Left forelimb (tissue), 1 donor: Measurements from ENCODE around the gene ABCB10.
"Not testable (repeated sequence)": the region's sequence is repeated elsewhere in the genome, so short reads cannot be mapped to it uniquely, and the experiment has no call there.

Experiments used
- DNase-seq: peaks from one replicate; pipeline ENCODE4 v3.0.0-alpha.2; 2018; ENCODE audit warnings: low spot score

The ABCB10 gene

GRCh38 chr1:229536982-229537381 is 21.5 kb downstream of the ABCB10 start:
- no peak for DNase-seq

- no peak for DNase-seq
These were observed 23.3 kb downstream of the ABCB10 start for GRCh38 chr1:229535230-229535629.

GRCh38 chr1:229531326-229531725 is 27.2 kb downstream of the ABCB10 start:
- no peak for DNase-seq

- DNase-seq: no peak
These were observed 28.9 kb downstream of the ABCB10 start for GRCh38 chr1:229529639-229530038.

- DNase-seq: no peak
These were observed 31.8 kb downstream of the ABCB10 start for GRCh38 chr1:229526695-229527094.

GRCh38 chr1:229523052-229523451 is 35.5 kb downstream of the ABCB10 start:
- DNase-seq: no peak

- no peak for DNase-seq
These were observed 43.8 kb downstream of the ABCB10 start for GRCh38 chr1:229514578-229515275.

GRCh38 chr1:229511625-229512024 is 46.9 kb downstream of the ABCB10 start:
- DNase-seq: not testable (repeated sequence)

GRCh38 chr1:229511201-229511600 is 47.3 kb downstream of the ABCB10 start:
- not testable (repeated sequence) for DNase-seq

- no peak for DNase-seq
These were observed 48.9 kb downstream of the ABCB10 start for GRCh38 chr1:229509576-229509975.

GRCh38 chr1:229508823-229509337 is 49.6 kb downstream of the ABCB10 start:
- no peak for DNase-seq

- DNase-seq: peak; percentile 99
These were observed 50.3 kb downstream of the ABCB10 start, which contains the start of gene NUP133 for GRCh38 chr1:229507951-229508822. NUP133 (minus strand) TSS chr1:229508341; CDS start chr1:229508249, 92 bp downstream.

GRCh38 chr1:229507502-229507901 is 51.0 kb downstream of the ABCB10 start:
- no peak for DNase-seq

- no peak for DNase-seq
These were observed 51.9 kb downstream of the ABCB10 start for GRCh38 chr1:229506633-229507032.

GRCh38 chr1:229495782-229496181 is 62.7 kb downstream of the ABCB10 start:
- no peak for DNase-seq

GRCh38 chr1:229487181-229487580 is 71.3 kb downstream of the ABCB10 start:
- DNase-seq: no peak

- no peak for DNase-seq
These were observed 73.2 kb downstream of the ABCB10 start for GRCh38 chr1:229485318-229485717.

- no peak for DNase-seq
These were observed 76.0 kb downstream of the ABCB10 start for GRCh38 chr1:229482511-229482910.

- DNase-seq: no peak
These were observed 78.0 kb downstream of the ABCB10 start for GRCh38 chr1:229480495-229480894.

GRCh38 chr1:229479660-229480399 is 78.7 kb downstream of the ABCB10 start:
- DNase-seq: no peak

- no peak for DNase-seq
These were observed 79.7 kb downstream of the ABCB10 start for GRCh38 chr1:229478852-229479251.

- DNase-seq: not testable (repeated sequence)
These were observed 82.6 kb downstream of the ABCB10 start for GRCh38 chr1:229475859-229476258.
